ENCODE data around the gene ACTA2.

DNA sequence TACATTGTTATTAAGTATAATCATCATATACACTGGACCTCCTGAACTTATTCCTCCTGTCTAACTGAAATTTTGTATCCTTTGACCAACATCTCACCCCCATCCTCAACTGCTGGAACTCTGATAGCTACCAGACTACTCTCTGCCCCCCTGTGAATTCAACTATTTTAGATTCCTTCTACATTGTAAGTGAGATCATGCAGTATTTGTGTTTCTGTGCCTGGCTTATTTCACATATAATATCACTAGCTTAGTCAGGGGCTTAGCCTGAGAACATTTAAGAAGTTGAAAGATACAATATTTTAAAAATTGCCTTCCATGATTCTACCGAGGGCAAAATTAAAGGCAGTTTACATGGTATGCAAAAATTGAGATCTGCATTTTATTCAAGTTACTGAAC is 45.7 kb downstream of the ACTA2 start:
- TF ChIP-seq, protein P1, sequence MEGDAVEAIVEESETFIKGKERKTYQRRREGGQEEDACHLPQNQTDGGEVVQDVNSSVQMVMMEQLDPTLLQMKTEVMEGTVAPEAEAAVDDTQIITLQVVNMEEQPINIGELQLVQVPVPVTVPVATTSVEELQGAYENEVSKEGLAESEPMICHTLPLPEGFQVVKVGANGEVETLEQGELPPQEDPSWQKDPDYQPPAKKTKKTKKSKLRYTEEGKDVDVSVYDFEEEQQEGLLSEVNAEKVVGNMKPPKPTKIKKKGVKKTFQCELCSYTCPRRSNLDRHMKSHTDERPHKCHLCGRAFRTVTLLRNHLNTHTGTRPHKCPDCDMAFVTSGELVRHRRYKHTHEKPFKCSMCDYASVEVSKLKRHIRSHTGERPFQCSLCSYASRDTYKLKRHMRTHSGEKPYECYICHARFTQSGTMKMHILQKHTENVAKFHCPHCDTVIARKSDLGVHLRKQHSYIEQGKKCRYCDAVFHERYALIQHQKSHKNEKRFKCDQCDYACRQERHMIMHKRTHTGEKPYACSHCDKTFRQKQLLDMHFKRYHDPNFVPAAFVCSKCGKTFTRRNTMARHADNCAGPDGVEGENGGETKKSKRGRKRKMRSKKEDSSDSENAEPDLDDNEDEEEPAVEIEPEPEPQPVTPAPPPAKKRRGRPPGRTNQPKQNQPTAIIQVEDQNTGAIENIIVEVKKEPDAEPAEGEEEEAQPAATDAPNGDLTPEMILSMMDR (conservative IDR thresholded peaks at IDR 0.05) = no peak
- no peak for TF ChIP-seq ZFX (IDR thresholded peaks at IDR 0.05)

Data from C4-2B (cell line).